IgD-negative memory B cell (primary cell): ENCODE measurements around the gene ANGPTL2. TPM values are rescaled to one million over a fixed set of nuclear protein-coding genes. Genes with fewer than 3 reads are reported as not detected.

Experiments used
- H3K27ac Mint-ChIP-seq, 3 donors: one replicate each; pipeline ENCODE4 v1.8.0; 2020 to 2022; ENCODE audit warnings: mild to moderate bottlenecking in 3 of 3, mixed read lengths in 3 of 3, moderate library complexity in 1 of 3
- H3K27me3 Mint-ChIP-seq: one replicate; pipeline ENCODE4 v1.8.0; 2021; ENCODE audit warnings: mixed read lengths
- H3K36me3 Mint-ChIP-seq: one replicate; pipeline ENCODE4 v1.8.0; 2020; ENCODE audit warnings: mild to moderate bottlenecking, mixed read lengths
- H3K4me1 Mint-ChIP-seq, 3 donors: one replicate each; pipeline ENCODE4 v1.8.0; 2020 to 2022; ENCODE audit warnings: mixed read lengths in 3 of 3, mild to moderate bottlenecking in 1 of 3
- H3K4me3 Mint-ChIP-seq, 4 donors: one replicate each; pipeline ENCODE4 v1.8.0; 2020 to 2022; ENCODE audit warnings: mild to moderate bottlenecking in 4 of 4, mixed read lengths in 4 of 4, moderate library complexity in 3 of 4
- H3K9me3 Mint-ChIP-seq, 3 donors: one replicate each; pipeline ENCODE4 v1.8.0; 2020 to 2021; ENCODE audit warnings: mixed read lengths in 3 of 3, mild to moderate bottlenecking in 1 of 3
- polyA plus RNA-seq: library from polyadenylated mRNA; unstranded; fragments of 300-500 nt; fragmentation: Illumina TruSeq; gene quantifications from one replicate; pipeline ENCODE4 v1.2.3, GENCODE V29; 2021

ANGPTL2 gene
- polyA plus RNA-seq, 1 donor from 2014 or later, result 0.08 TPM

DNA sequence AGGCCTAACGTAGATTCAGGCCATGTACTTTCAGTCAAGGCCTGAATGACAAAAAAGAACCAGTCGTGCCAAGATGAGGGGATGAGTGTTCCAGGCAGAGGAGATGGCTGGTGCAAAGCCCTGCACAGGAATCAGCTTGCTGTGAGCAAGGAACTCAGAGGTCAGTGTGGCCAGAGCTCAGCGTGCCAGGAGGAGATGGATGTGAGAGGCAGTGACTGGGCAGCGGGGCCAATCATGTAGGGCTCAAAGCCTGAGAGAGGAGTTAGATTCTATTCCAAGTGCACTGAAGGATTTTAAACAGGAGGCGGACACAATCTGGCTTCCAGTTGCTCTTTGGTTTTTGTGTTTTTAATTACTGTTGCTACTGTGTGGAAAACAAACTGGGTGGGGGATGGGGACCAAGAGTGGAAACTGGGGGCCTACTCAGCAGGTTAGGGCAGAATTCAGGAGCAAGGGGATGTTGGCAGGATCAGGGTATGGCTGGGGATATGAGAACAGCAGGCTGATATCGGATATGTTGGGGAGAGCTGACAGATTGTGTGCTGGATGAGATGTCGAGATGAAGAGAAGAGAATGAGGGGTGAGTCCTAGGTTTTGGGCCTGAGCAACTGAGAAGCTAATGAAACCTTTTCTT is 64.3 kb downstream of the ANGPTL2 start:
- Mint-ChIP-seq H3K4me1 (peaks cover 6 to 24% (median 9%) of the 10 kb centered on the region in 3 donors), H3K27me3 (no peaks in the 10 kb centered on the region), H3K4me3 (no peak overlapping the region), H3K36me3 (peaks cover 4% of the 10 kb centered on the region), H3K9me3 (no peaks in the 10 kb centered on the region), H3K27ac (peak overlapping the region in 1 of 3 donors; percentile 27)

DNA sequence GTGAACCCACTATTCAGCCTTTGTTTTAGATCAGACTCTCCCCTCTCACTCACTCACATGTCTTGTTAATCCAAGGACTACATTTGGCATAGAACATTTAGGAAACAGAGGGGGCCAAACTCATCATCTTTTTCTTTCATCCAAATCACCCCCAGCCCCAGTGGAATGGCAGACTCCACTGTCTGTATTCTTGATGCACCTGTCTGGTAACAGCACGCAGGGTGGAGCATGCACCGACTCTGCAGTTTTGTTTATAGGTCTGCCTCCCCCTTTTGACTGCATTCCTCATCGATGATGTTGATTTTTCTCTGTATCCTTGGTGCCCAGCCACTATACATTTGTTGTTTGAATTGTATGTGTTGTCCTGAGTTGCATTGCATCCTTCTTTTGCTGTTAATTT is 66.0 kb downstream of the ANGPTL2 start:
- Mint-ChIP-seq H3K27me3 (no peaks in the 10 kb centered on the region), H3K4me1 (peaks cover 6 to 24% (median 9%) of the 10 kb centered on the region in 3 donors), H3K27ac (no peak overlapping the region), H3K9me3 (no peaks in the 10 kb centered on the region), H3K4me3 (no peak overlapping the region), H3K36me3 (peaks cover 7% of the 10 kb centered on the region)

DNA sequence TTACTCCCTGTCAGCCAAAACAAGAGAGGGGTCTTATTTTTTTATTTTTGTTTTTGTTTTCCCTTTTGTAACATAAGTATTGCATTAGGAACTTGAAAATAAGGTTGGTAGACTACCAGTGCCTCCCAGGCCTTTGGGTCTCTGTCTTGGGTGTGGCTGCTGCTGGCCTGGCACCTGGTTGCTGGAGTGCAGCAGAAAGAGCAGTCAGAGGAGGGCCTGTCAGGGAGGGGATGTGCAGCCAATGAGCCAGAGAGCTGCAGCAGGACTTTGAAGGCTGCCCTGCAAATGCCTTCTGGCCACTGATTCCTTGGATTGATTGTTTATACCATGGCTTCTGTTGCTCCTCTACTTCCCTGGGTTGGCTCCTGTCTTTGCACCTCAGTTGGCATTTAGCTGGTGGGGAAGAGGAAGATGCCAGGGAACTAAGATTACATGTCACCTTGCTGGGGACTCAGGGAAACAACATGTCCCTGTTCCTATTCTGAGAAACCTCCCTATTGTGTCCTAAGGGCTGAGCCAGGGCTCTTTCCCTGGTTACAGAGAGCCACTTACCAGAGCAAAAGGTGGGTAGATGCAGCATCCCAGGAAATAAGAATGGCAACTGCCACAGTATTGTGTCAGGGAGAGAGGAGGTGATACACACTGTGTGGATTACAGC is 66.6 kb downstream of the ANGPTL2 start:
- H3K4me1 Mint-ChIP-seq, result peaks cover 6 to 24% (median 9%) of the 10 kb centered on the region in 3 donors
- H3K4me3 Mint-ChIP-seq, result no peak overlapping the region
- H3K27me3 Mint-ChIP-seq, result no peaks in the 10 kb centered on the region
- no peaks in the 10 kb centered on the region for H3K9me3 Mint-ChIP-seq
- no peak overlapping the region for H3K27ac Mint-ChIP-seq
- H3K36me3 Mint-ChIP-seq, result peaks cover 7% of the 10 kb centered on the region

DNA sequence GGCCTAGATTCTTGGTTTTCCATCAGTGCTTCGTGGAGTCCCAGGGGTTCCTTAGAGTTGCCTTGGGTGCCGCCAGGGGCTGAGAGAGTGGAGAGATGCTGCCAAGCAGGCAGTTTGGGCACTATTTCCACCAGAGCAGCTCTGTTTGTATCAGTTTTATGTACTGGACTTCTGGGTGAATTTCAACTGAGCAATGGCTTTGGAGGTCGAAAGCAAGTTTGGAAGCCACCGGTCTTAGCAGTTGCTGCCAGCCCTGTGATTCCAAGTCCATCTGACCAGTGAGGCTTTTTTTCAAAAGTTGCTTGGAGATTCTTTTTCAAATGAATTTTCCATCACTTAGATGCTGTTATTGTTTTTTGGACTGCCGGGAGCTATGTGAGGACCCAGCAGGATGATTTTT is 68.5 kb downstream of the ANGPTL2 start:
- Mint-ChIP-seq H3K27ac (peak overlapping the region in 1 of 3 donors; percentile 60), H3K4me1 (peaks cover 3 to 12% (median 7%) of the 10 kb centered on the region in 3 donors), H3K4me3 (peak overlapping the region in 2 of 4 donors; percentile 23 to 51), H3K27me3 (no peaks in the 10 kb centered on the region), H3K36me3 (peaks cover 8% of the 10 kb centered on the region), H3K9me3 (no peaks in the 10 kb centered on the region)

DNA sequence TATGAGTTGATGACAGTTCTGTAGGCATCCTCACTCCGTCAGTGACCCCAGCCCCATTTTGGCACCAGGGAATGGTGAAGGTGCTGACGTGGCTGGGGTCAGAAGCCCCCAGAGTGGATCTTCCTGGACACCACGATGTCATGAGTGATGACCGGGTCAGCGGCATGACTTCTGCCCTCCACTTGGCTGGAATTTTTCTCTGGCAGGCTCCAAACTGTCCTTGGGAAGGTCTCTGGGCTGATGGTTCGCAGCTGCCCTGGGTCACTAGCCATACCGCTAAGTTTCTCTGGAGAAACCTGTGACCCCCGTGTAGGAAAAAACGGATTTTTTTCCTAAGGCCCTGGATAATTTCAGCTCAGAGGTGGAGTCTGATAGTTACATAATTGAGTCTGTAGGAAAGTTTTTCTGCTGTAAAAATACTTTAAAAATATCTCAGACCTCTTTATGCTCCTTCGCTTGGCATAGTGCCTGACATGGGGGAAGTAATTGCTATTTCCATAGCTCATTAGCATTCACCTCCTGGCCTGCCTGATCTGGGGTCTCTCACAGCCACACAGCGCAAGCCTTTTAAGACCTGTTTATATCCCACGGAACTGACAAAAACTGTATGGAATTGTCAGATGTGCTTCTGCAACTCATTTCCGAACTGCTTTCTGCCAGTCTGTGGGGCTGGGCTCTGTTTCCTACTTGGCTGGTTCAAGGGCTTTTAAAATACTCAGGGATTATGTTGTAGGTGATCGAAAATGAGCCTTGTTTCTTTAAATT is 69.2 kb downstream of the ANGPTL2 start:
- no peak overlapping the region for H3K4me3 Mint-ChIP-seq
- no peaks in the 10 kb centered on the region for H3K27me3 Mint-ChIP-seq
- peak overlapping the region in 1 of 3 donors; percentile 15 for H3K27ac Mint-ChIP-seq
- peaks cover 8% of the 10 kb centered on the region for H3K36me3 Mint-ChIP-seq
- H3K4me1 Mint-ChIP-seq, result peaks cover 10 to 15% (median 10%) of the 10 kb centered on the region in 3 donors
- no peaks in the 10 kb centered on the region for H3K9me3 Mint-ChIP-seq

DNA sequence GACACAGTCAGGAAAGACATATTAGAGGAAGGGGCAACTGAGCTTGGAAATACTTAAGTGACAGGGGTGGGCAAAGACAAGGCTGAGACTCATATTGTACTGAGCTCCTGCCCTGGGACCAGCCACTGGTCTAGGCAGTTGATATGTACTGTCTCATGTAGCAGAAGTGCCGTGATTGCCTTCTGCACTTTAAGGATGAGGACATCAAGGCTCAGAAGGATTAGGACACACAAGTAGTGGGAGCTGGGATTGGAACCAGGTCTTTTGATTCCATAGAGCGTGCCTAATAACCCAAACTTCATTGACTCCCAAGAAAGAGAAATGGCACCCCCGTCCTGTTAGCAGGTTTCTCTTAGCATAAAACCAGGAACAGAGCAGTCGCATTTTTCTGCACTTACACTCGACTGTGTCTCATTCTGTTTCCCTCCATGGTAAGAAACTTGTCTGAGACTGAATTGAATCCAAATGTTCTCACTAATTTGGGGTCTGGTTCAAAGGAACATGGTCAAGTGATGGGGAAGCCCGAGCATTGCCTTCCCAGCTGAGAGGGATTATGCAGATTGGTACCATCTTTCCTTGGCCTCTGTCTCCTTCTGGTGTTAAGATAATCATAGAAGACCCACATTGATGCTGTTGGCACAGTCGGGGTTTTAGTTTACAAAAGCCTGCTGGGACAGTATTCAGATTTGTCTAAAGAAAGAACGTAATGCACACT is 70.4 kb downstream of the ANGPTL2 start:
- Mint-ChIP-seq H3K9me3 (no peaks in the 10 kb centered on the region), H3K27me3 (no peaks in the 10 kb centered on the region), H3K36me3 (peaks cover 8% of the 10 kb centered on the region), H3K4me1 (peaks cover 11 to 17% (median 12%) of the 10 kb centered on the region in 3 donors), H3K4me3 (no peak overlapping the region), H3K27ac (no peak overlapping the region)

DNA sequence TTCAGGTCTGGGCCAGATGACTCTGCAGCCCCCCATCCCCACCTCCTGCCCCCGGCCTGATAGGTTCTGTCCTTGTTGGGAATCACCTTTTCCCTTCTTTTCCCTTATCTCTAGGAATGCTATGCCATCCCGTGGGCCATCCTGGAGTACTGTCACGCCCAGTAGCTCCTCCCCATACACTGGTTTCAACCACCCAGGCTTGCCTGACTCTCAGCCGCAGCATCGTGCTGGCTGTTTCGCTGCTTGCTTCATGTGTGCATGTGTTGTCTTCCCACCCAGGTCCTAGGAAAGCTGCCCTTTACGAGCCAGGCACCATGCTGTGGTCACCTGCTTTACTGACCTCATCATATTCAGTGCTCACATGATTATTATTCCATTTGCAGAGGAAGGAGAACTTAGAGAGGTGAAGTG is 71.8 kb downstream of the ANGPTL2 start:
- peaks cover 8% of the 10 kb centered on the region for H3K36me3 Mint-ChIP-seq
- no peaks in the 10 kb centered on the region for H3K27me3 Mint-ChIP-seq
- H3K4me3 Mint-ChIP-seq, result no peak overlapping the region
- H3K9me3 Mint-ChIP-seq, result no peaks in the 10 kb centered on the region
- H3K4me1 Mint-ChIP-seq, result peaks cover 11 to 14% (median 12%) of the 10 kb centered on the region in 3 donors
- H3K27ac Mint-ChIP-seq, result peak overlapping the region in 1 of 3 donors; percentile 58

DNA sequence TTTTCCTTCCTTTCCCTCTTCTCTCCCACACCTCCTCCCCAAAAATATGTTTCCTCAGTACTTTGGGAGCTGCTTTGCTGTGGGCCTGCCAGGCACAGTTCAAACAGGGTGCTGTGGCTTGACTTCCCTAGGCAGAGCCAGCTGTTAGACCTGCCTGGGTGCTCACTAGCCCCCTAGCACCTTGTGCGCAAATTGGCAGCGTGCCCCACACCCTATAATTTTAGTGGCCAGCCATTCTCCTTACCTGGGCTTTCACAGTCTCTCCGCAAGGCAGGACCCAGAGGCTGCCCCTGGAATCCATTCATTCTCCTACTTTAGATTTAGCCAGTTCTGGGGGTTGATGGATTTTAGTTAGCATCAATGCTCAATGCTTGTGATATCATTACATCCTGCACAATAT is 72.3 kb downstream of the ANGPTL2 start:
- peaks cover 11 to 14% (median 12%) of the 10 kb centered on the region in 3 donors for H3K4me1 Mint-ChIP-seq
- no peak overlapping the region for H3K4me3 Mint-ChIP-seq
- peak overlapping the region in 1 of 3 donors; percentile 65 for H3K27ac Mint-ChIP-seq
- no peaks in the 10 kb centered on the region for H3K9me3 Mint-ChIP-seq
- peaks cover 8% of the 10 kb centered on the region for H3K36me3 Mint-ChIP-seq
- H3K27me3 Mint-ChIP-seq, result no peaks in the 10 kb centered on the region

DNA sequence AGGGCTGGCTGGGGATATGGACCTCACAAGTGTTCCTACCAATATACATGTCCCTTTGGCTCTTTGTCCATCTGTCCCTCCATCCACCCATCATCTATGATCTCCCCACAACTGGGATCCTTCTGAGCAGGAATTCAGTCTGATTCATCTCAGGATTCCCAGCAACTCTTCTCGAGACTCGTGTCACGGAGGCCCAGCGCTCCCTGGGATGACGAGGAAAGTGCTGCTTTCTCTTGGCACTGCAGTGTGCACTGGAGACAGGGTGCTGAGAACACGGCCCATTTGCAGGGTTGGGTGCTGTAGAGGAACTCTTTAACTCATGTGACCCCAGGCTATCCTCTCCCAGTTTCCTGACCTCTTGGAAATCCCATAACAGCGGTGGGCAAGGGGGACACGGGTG is 72.9 kb downstream of the ANGPTL2 start:
- peaks cover 8% of the 10 kb centered on the region for H3K36me3 Mint-ChIP-seq
- H3K27me3 Mint-ChIP-seq, result no peaks in the 10 kb centered on the region
- peaks cover 11 to 14% (median 12%) of the 10 kb centered on the region in 3 donors for H3K4me1 Mint-ChIP-seq
- no peak overlapping the region for H3K27ac Mint-ChIP-seq
- no peaks in the 10 kb centered on the region for H3K9me3 Mint-ChIP-seq
- H3K4me3 Mint-ChIP-seq, result peak overlapping the region in 1 of 4 donors; percentile 42

DNA sequence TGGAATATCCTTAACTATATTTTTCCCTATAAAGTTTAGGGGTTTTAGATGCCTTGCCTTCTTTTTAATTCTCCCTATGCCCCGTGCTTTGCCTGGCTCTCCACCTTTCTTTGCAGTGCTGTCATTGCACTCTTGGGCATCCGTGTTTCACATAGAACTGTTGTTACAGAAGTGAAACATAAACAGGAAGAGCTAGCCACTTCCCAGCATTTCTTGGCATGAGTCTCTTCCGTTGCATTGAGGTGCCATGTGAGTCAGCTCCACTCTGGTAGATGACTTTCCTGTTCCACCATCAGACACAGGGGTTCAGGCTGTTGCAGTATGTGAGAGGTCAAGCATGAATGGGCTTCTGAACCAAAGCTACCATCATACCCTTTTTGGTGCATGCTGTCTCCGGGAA is 73.4 kb downstream of the ANGPTL2 start:
- peaks cover 8% of the 10 kb centered on the region for H3K36me3 Mint-ChIP-seq
- no peak overlapping the region for H3K27ac Mint-ChIP-seq
- H3K9me3 Mint-ChIP-seq, result no peaks in the 10 kb centered on the region
- peaks cover 11 to 14% (median 12%) of the 10 kb centered on the region in 3 donors for H3K4me1 Mint-ChIP-seq
- no peaks in the 10 kb centered on the region for H3K27me3 Mint-ChIP-seq
- peak overlapping the region in 1 of 4 donors; percentile 26 for H3K4me3 Mint-ChIP-seq

DNA sequence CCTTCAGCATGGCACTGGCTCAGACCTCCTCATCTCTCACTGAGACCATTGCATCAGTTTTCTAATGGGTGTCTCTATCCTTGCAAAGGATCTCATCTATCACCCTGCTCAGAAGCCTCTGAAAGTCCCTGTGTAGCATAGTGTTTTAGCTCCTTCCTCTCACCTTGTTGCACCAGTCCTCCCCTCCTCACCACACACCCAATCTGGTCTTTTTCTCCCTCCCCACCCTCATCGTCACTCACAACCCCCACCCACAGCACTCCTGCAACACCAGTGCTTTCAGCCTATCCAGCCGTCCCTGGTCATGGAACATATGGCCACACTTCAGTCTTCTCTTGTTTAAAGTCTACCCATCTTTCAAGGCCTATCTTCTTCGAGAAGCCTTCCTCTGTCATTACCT is 74.5 kb downstream of the ANGPTL2 start:
- Mint-ChIP-seq H3K4me3 (peak overlapping the region in 1 of 4 donors; percentile 3), H3K4me1 (peaks cover 11 to 14% (median 12%) of the 10 kb centered on the region in 3 donors), H3K27me3 (no peaks in the 10 kb centered on the region), H3K27ac (peak overlapping the region in 1 of 3 donors; percentile 18), H3K36me3 (peaks cover 4% of the 10 kb centered on the region), H3K9me3 (no peaks in the 10 kb centered on the region)

DNA sequence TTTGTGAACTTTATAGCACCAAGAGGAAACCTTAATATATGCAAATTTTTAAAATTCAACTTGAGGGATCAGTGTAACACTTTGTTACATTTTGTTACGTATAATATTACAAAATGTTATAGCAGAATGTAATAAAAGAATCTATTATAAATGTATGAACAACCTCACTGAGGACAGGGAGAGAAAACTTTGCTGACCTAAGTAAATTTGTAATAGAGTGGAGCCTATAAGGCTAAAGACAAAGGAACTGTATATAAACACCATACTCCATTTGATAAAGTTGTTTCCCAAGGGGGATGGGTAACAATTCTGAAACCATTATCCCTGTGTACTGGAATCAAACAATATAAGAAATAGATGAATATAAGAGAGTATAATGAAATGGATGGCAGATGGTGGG is 77.3 kb downstream of the ANGPTL2 start:
- peaks cover 11 to 14% (median 12%) of the 10 kb centered on the region in 3 donors for H3K4me1 Mint-ChIP-seq
- peaks cover 1% of the 10 kb centered on the region for H3K36me3 Mint-ChIP-seq
- H3K9me3 Mint-ChIP-seq, result no peaks in the 10 kb centered on the region
- no peaks in the 10 kb centered on the region for H3K27me3 Mint-ChIP-seq
- no peak overlapping the region for H3K4me3 Mint-ChIP-seq
- H3K27ac Mint-ChIP-seq, result peak overlapping the region in 1 of 3 donors; percentile 8

DNA sequence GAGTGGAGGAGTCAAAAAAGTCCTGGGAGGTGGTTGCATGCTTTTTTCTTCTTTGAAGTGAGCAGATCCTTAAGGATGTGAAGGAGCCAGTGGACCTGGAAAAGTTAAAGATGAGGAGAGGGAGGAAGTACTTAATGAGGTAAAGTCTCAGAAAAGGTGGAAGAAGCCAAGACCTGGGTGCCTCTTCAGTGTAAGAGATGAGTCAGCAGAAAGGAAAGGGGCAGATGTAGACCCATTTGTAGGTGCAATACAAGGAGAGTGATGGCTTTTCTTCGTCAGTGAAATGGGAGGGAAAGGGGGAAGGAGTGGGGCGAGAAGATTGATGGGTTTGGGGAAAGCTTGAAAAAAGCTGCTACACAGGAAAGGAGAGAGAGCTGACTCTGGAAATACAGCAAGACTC is 82.9 kb downstream of the ANGPTL2 start:
- Mint-ChIP-seq H3K4me1 (no peaks in the 10 kb centered on the region), H3K27ac (no peak overlapping the region), H3K36me3 (peaks cover 7% of the 10 kb centered on the region), H3K27me3 (no peaks in the 10 kb centered on the region), H3K9me3 (no peaks in the 10 kb centered on the region), H3K4me3 (no peak overlapping the region)

DNA sequence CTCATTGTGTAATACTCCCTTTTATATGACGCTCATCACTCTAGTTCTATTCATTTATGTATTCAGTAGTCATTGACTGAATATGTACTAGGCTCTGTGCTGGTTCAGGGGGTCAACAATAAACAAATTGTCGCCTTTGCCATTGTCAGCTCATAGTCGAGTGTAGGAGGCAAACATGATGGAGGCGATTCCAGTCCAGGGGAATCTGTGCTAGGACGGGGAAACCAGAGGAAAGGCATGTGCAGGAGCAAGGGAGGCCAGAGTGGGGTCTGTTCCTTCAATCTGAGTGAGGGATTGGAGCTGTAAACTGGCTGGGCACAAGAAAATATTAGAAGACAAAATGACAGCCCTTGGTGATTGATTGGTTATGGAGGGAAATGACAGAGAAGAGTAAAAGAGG is 83.9 kb downstream of the ANGPTL2 start:
- no peak overlapping the region for H3K27ac Mint-ChIP-seq
- H3K27me3 Mint-ChIP-seq, result no peaks in the 10 kb centered on the region
- H3K9me3 Mint-ChIP-seq, result no peaks in the 10 kb centered on the region
- no peaks in the 10 kb centered on the region for H3K4me1 Mint-ChIP-seq
- peaks cover 8% of the 10 kb centered on the region for H3K36me3 Mint-ChIP-seq
- H3K4me3 Mint-ChIP-seq, result no peak overlapping the region
